ENCODE results near the gene ZNF385D.
"Not testable (repeated sequence)": the region's sequence is repeated elsewhere in the genome, so short reads cannot be mapped to it uniquely, and the experiment has no call there.

- not testable (repeated sequence) for TF ChIP-seq CTCF (IDR thresholded peaks at IDR 0.05); POLR2AphosphoS5 (IDR thresholded peaks at IDR 0.05; ENCODE audit: insufficient read depth in 1 of 2, low read depth in 1 of 2); POLR2A (IDR thresholded peaks at IDR 0.05)
Measured at GRCh38 chr3:21486024-21486935, 264.7 kb downstream of the ZNF385D start.
